Daoy (cell line): ENCODE data around the gene SERINC5. TPM values are rescaled to one million over a fixed set of nuclear protein-coding genes. Genes with fewer than 3 reads are reported as not detected.
A peak's percentile ranks its signal among the peaks of the same experiment; 100 is the strongest.
"Not testable (repeated sequence)": the region's sequence is repeated elsewhere in the genome, so short reads cannot be mapped to it uniquely, and the experiment has no call there.

Source experiments
- DNase-seq: peaks from one replicate; pipeline ENCODE4 v3.0.0-alpha.2; 2015; ENCODE audit warnings: low read depth
- total RNA-seq: library from RNA; depleted of rRNA; stranded (reverse); fragments of >200 nt; shearing (Covaris generic); gene quantifications from 2 replicates; pipeline ENCODE4 v1.2.3, GENCODE V29; 2014

SERINC5 gene
- total RNA-seq, 1 experiment from 2014 or later = 5.7 TPM

DNA sequence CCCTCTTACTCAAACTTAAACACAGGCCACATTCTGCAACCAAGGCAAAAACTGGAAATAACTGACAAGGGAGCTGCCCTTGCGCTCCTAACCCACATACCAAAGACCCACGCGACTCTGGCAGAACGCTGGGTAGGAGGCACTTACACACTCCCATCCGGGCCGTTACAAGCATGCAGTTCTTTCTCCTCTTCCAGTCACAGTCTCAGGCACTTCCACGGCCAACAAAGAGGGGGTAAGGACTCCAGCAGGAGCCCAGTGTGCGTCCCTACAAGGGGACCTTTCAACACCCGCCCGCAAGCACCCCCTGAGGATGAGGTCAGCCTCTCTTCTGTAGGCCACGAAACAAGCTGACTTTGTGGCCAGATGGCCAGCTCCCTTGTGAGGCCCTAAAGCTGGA, 57.4 kb downstream of the SERINC5 start:
- DNase-seq = no peak

DNA sequence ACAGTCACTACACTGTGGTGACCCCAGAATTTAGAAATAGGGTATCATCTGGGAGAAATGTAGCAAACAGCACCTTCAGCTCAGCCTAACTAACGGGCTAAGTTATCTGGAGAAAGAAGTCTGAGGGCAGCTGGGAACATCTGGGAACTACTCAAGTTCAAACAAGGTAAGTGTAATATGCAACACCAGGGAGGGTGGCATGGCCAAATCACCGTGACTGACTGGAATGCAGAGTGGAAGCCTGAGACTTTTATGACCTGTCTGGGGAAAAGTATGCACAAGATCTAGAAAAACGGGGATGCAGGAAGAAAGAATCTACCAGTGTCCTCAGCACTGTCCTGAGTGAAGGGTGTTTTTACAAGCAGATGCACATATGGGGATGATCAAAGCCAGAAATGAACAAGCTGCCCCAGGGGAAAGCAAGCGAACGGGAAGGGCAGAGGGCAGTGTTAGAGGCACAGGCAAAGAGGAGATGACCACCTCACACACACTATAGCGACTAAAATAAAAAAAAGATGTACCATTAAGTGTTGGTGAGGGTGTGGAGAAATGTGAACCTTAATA, 59.9 kb downstream of the SERINC5 start:
- no peak for DNase-seq

DNA sequence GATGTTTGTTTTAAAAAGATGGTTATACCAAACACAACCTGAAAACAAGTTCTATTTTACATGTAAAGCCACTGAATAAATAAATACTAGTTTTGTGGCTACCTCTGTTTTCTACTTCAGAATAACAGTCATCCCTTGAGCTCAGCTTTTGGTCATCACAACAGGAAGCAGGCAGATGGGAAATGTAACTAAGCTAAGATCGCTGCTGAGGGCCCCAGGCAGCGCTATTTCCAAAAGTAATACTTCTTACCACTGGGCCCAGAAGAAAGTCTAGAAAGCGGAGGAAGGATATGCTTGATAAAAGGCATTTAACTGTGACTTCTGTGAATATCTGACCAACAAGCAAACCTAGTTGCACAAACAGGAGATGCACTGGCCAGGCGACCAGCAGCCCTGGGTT, 61.4 kb downstream of the SERINC5 start:
- no peak for DNase-seq

DNA sequence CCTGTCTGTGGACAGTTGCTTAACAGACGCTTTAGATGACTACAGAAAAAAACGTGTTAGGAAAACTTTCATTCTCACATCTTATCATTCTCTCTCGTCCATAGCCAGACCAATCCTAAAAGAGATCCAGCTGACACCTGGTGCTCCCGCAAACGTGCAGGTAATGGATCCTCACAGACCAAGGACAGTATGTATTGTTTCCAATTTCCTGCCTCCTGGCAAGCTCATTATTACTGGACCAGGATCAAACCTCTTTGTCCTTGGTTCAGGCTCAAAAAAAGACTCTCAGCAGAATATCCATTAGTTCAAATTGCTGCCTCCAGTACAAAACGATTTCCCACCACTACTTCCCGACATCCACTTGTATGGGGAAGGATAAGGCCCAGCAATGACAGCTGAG, 62.4 kb downstream of the SERINC5 start:
- no peak for DNase-seq

DNA sequence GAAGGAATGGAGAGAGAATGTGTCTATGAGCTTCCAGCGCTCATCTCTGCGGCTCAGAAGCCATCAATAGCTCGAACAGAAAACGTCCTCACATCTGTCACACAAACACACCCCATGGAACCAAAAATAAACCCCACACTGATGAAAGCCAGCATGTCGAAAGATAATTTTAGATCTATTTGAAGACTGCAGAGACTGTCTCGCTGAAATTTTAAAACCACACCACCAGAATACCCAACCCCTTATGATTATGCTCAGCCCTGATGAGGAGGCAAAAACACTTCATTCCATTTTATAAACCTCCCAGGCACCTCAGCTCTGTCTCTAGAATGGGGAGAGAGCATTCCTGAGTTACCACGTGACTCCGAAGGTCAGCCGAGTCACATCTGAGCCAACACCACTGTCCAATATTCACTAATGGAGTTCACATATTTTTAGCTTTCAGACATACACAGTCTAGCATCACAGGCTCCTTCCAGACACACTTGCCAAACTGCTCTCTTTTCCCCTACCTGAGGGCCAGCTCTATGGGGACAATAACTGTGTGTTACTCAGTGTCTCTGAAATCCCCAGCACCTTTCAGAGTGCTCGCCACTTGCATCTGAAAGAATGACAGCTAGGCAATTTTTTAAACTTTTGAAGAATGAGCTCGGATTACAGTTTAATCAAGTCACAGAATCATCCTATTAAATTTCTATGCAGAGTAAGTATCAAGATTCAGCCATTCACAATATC, 63.2 kb downstream of the SERINC5 start:
- DNase-seq = no peak

DNA sequence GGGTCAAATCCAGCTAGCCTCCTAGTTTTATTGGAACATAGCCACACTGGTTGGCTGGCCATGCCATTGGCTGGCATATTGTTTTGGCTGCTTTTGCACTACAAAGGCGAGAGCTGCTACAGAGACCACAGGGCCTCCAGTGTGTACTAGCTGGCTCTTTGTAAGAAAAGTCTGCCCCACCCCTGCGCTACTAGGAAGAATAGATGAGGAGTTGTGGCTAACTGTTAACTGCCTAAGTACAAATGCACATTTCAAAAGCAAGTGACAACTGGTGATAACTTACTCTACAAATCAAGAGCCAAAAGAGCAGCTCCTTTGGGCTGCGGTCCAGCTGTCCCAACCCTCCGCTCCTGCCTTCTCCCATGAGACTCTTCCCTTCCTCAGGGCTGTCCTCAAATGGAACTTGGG, 63.9 kb downstream of the SERINC5 start:
- DNase-seq = no peak

DNA sequence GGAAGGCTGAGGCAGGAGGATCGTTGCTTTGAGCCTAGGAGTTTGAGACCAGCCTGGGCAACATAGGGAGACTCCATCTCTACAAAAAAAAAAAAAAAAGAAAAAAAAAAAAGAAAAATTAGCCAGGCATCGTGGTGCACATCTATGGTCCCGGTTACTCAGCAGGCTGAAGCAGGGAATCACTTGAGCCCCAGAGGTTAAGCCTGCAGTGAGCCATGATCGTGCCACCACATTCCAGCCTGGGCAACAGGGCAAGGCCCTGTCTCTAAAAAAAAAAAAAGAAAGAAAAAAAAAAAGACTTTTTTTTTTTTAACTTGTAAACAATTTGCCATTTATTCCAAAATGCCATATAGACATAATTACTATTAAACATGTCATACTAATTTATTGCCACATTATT, 64.5 kb downstream of the SERINC5 start:
- no peak for DNase-seq

DNA sequence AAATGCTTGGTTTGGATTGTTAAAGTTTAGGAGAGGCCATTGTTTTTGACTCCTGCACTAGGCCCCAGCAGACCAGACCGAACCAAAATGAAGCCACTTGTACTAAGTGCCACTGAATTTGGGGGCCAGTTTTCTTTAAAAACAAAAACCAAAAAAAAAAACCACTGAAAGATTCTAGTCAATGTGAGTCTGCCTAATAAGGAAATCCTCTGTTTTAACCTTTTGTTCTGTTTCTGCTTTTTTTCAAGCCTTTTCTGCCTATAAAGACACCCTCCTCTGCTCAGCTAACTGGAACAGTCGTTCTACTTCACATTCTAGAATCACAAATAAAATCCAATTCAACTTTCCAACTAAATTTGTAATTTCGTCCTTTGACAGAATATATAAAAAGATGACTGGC, 64.9 kb downstream of the SERINC5 start:
- DNase-seq = no peak

DNA sequence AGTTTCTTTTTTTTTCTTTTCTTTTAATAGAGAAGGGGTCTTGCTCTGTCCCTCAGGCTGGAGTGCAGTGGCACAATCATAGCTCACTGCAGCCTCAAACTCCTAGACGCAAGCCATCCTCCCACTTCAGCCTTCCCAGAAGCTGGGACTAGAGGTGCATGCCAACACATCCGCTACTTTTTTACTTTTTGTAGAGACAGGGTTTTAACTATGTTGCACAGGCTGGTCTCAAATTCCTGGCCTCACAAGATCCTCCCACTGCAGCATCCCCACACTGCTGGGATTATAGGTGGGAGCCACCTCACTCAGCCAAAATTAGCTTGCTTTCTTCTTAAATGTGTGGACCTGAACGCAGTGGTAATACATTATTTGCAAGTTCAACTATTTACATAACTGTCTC, 66.1 kb downstream of the SERINC5 start:
- DNase-seq = no peak

DNA sequence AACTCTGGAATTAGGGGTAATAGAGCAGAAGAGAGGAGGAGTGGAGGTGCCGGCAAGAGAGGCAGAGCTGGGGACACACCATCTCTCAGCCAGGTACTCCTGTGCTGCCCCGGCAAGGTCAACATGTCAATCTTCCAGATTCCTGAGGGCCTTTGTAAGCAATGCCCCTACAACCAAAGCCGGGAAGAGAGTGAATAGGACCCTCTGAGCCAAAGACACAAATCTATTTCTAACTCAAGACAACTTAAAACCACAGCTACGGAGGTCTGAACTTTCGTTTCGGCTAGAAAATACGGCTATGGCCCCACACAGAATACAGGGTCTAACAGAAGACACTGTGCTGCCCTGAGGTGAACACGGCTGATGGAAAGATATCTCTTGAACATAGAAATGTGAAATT, 66.6 kb downstream of the SERINC5 start:
- no peak for DNase-seq

DNA sequence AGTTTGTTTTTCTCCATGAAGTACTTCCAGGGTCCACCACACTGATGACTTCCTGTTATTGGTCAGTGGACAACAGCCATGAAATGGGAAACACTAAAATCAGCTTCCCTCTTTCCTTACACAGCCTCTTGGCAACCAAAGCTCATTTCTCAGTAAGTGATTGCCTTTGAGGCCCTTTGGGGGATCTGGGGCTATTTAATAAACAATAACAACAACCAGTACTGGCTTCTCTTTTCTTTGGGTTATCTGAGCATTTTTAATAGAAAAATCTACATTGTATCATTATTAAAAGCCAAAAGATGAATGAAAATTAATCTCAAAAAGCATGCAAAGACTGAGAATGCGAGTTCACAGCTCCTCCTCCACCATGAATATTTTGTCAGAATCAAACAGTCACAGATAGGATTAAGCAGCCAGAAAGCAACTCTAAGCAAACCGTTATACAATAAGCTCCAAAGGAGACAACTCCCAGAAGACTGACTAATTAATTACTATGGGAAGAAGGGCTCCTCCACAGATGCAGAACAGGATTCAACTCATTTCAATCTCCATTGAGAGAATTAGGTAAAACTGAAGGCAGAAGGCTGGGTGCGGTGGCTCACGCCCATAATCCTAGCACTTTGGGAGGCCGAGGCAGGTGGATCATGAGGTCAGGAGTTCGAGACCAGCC, 68.3 kb downstream of the SERINC5 start:
- no peak for DNase-seq

DNA sequence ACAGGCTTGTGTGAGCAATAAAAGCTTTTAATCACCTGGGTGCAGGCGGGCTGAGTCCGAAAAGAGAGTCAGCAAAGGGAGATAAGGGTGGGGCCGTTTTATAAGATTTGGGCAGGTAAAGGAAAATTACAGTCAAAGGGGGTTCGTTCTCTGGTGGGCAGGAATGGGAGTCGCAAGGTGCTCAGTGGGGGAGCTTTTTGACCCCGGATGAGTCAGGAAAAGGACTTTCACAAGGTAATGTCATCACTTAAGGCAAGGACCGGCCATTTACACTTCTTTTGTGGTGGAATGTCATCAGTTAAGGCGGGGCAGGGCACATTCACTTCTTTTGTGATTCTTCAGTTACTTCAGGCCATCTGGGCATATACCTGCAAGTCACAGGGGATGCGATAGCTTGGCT, 70.3 kb downstream of the SERINC5 start:
- not testable (repeated sequence) for DNase-seq

DNA sequence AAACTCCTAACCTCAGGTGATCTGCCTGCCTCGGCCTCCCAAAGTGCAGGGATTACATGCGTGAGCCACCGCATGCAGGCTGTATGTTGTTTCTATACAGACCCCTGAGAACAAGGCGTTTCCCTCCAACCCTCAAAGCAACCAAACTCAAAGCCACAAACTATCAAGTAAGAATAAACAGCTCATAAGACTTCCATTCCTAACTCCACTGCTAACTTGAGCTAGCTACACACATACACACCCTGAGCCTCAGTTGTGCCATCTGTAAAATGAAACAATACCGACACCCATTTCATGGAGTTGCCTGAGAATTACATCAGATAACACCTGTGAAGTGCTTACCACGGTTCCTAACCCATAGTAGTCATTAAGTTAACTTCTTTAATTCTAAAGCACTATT, 70.8 kb downstream of the SERINC5 start:
- DNase-seq = no peak

DNA sequence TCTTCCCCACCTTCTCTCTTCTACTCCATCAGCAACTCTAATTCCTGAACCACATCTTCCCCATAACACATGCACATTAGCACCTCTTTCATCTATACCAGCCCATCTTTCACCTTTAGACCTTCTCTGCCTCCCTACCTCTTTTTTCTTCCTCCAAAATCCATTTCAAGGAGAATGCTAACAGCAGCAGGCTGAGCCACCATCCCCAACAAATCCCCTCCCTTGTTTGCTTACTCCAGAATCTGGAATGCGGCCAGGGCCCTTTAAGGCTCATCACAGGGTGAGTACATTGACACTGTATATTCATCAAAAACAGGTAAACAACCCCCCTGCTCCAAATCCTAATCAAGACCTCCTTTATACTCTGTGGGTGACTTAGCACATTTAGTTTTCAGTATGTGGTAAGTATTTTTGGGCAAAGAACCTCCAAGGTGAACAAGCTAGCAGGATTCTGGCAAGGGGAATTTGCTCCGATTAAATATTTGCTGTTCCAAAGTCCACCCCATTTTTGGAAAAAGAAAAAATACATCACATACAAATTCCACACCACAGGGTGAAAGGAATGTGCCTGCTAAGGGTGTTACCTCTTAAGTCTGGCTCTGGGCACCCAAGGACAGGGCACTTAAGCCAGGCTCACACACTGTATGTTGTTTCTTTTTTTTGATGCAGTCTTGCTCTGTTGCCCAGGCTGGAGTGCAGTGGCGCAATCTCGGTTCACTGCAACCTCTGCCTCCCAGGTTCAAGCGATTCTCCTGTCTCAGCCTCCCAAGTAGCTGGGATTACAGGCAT, 71.4 kb downstream of the SERINC5 start:
- DNase-seq = no peak

DNA sequence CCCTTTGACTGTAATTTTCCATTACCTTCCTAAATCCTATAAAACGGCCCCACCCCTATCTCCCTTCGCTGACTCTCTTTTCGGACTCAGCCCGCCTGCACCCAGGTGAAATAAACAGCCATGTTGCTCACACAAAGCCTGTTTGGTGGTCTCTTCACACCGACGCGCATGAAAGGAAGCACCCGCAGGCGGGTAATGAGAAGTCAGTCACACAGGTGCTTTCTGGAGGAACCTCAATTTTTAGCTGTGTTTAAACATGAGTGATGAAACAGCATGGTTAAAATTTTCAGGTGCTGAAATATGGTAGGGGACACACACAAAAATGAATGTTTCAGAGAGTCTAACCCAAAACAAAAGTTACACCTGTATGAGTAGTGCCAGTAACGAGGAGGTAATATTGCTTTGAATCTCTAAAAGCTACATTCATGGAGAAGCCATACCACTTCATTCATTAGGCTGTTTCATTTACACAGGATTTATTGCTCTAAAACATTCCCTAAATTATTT, 72.1 kb downstream of the SERINC5 start:
- not testable (repeated sequence) for DNase-seq

DNA sequence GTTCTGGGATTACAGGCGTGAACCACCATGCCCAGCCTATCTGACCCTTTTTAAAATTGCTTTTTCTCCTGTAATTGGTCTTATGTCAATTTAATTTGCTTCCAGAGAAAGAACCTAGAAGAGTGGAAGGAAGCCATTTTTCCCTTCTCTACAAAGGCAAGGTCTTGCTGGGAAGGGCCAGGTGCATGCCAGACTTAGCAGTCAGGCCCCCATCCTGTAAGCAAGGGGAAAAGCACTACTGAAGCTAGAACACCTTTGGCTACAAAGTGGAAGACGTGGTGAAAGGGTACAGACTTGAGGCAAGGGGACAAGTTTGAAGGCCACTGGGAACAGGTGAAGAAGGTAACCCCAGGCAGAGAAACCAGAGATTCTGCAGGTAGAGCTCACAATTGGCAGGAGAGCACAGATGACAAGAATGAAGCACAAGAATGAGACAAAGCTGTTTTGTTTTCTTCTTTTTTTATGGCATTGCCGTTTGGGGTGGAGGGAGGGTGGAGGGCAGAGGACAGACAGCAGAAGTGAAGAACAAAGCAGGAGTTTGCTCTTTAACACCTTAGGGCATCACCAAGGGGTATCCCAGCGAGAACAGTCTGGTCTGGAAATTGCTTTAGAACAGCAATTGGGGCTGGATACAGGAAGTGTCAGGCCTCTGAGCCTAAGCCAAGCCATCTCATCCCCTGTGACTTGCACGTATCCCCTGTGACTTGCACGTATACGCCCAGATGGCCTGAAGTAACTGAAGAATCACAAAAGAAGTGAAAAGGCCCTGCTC, 72.9 kb downstream of the SERINC5 start:
- DNase-seq = no peak

DNA sequence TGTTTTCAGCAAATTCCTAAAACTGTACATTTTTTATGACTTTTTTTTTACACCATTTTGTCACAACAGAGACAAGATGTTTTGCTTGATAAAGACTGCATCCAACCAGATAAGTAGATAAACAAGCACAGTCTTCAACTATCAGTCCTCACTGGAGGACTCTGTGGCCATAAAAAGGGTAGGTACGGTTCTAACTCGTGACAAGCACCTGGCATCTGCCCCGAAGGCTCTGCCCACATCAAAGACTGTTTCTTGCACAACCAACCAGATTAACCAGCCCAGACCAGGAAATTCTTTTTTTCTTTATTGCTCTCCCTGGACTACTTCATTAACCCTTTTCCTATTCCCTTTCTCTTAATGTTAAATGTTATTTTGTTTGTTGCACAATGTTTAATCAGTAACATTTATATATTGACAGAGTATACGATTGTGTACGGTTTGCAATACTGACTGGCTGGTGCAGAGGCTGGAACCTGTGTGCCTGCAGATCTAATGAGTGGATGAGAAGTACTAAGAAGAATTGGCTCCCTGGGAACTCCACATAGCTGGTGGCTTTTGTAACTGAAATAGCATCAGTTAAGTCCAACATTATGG, 74.1 kb downstream of the SERINC5 start:
- peak; percentile 8 for DNase-seq

DNA sequence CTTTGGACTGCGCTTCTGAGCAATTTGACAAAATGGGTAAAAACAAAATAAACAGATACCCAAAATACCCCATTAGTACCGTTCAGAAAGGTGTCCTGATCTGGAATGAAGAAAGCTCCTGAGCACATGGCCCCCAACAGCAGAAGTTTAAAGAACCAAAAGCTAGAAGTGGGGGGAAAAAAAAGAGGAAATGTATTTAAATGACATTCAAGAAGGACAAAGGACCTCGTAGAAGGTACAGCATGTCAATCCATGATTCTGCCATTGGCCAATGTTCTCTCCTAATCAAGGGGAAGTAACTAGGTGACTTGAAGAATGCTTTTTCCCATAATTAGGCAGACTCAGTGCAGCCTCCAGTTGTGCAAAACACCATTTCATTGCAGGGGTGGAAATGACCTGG, 78.6 kb downstream of the SERINC5 start:
- DNase-seq = no peak

DNA sequence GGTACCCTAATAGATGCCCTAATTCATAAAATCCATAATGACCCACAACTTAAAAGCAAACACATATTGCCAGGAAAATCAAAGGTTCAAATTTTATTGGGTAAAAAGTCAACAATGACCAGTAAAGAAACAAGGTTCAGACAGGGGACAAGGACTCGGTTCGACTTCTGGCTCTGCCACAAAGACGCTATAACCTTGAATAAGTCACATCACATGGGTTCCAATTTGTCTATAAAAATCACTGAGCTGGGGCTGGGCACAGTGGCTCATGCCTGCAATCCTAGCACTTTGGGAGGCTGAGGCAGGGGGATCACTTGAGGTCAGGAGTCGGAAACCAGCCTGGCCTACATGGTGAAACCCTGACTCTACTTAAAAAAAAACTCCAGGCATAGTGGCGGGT, 80.5 kb downstream of the SERINC5 start:
- DNase-seq = no peak

DNA sequence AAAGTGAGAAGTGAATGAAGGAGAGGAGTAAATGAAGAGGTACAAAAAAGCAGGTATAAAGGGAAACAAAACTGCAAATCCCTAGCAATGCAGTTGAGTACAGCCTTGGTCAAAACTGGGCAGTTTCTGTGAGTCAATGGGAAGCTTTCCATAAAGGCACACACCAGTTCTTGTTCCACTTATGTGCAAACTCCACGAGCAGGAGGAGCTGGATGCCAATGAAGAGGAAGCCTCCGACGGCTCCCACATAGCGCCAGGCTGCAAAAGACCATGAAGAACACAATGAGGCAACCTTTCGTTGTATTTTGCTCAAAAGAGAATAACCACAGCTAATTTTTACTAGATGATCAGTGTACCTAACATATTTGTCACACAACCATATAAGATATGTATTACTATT, 81.1 kb downstream of the SERINC5 start:
- no peak for DNase-seq

DNA sequence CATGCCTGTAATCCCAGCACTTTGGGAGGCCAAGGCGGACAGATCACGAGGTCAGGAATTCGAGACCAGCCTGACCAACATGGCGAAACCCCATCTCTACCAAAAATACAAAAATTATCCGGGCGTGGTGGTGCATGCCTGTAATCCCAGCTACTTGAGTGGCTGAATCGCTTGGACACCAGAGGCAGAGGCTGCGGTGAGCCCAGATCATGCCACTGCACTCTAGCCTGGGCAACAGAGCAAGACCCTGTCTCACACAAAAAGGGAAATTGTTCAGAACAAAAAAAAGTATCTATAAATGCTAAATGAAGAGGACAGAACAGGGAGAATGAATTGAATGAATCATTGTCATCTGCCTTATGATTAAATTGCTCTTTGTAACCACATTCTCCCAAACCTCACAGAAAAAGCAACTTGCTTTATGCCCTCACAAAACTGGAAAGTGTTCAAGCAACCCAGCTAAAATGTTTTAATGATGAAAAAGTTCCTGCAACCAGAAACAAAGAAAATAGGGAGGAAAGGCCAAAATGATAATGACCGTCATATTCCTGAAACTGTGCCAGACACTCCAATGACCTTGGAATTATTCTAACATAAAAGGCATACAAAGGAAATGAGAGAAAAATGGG, 83.7 kb downstream of the SERINC5 start:
- no peak for DNase-seq
